HG03354 (cell line): ENCODE measurements around the gene OR2V1.
"Not testable (repeated sequence)": the region's sequence is repeated elsewhere in the genome, so short reads cannot be mapped to it uniquely, and the experiment has no call there.

Source experiments
- ATAC-seq: cut with Tn5 transposase; IDR thresholded peaks from one replicate; pipeline ENCODE4 v1.9.1; 2021; ENCODE audit warnings: mild to moderate bottlenecking; ENCODE audit not compliant: unreplicated experiment, poor library complexity, severe bottlenecking

Gene OR2V1

DNA sequence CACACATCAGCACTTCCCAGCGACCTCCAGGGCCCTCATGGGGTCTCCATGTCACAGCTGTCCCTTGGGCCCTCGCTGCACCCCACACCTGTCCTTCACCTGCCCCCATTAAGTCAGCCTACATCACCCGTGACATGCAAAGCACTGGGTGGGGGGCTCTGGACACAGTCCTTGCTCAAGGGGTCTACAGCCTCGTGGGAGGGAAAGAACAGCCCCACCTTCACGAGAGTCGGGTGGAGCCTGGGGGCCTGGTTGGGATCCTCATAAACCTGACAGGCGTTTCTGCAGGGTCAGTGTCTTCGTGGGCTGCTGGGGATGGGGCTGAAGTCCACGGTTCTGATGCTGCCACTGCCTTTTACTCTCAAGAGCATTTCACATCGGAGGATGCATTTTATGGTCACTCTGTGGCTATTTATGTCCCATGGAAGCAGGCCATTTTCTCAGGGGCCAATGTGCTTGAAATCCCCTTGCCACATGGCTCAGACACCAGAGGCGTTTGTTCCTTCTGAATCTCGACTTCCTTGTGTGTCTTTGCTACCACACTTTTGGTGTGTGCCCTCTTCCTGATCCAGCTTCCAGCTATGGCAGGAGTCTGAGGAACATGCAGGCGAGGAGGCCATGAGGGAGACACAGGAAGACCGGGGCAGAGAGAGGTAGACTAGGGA lies at the start of gene OR2V1:
TSS of gene OR2V1 (minus strand) at position 338 of the 665 bp plus-strand sequence. CDS start 5,865 bp downstream, outside the sequence.
- no peak for ATAC-seq

GRCh38 chr5:181177559-181177958 lies 46.6 kb upstream of the OR2V1 start:
- not testable (repeated sequence) for ATAC-seq

DNA sequence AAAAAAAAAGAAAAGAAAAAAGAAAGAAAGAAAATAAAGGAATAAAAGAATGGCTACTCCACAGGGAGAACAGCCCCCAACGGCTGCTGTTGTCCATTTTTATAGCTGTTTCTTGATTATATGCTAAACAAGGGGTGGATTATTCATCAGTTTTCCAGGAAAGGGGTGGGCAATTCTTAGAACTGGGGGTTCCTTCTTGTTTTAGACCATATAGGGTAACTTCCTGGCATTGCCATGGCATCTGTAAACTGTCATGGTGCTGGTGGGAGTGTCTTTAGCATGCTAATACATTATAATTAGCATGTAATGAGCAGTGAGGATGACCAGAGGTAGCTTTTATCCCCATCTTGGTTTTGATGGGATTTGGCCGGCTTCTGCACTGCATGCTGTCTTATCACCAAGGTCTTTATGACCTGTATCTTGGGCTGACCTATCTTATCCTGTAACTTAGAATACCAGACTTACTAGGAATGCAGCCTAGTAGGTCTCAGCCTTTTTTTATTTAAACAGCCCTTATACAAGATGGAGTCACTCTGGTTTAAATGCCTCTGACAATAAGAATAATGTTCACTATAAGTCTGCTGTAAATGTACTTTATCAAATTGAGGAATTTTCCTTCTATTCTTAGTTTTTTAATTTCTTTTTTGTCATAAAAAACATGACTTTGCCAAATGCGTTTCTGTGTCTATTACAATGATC lies 45.4 kb upstream of the OR2V1 start:
- ATAC-seq, result no peak

GRCh38 chr5:181173420-181174342 lies 42.7 kb upstream of the OR2V1 start:
- peak; percentile 53 for ATAC-seq

DNA sequence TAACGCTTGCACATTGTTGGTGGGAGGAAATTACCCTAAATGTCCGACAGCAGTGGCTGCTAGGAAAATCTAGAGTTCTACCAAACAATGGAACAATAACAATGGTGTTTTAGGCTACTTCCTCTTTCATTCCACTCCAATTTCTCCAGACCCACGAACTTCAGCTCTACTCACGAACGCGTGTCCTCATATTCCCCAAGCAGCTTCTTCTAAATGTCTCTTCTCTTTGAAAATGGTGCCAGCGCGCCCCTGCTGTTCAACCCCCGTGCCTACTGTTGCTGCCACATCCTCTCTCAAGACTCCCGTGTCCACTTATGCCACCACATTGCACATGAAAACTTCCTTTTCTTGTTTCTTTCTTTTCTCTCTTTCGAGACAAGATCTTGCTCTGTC lies 42.1 kb upstream of the OR2V1 start:
- peak; percentile 30 for ATAC-seq

DNA sequence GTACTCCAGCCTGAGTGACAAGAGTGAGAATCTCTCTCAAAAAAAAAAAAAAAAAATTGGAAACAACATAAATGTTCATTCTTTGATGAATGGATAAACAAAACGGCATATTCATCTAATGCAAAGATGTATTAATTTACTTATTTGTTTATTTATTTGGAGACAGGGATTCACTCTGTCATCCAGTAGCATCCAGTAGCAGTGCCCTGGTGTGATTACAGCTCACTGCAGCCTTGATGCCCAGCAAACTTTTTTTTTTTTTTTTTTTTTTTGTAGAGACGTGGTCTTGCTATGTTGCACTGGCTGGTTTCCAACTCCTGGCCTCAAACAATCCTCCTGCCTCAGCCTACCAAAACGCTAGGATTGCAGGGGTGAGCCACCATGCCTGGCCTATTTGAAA lies 40.8 kb upstream of the OR2V1 start:
- no peak for ATAC-seq

GRCh38 chr5:181170996-181171395 lies 40.0 kb upstream of the OR2V1 start:
- ATAC-seq, result no peak

- ATAC-seq, result peak; percentile 6
Measured at GRCh38 chr5:181170237-181170825, 39.4 kb upstream of the OR2V1 start.

DNA sequence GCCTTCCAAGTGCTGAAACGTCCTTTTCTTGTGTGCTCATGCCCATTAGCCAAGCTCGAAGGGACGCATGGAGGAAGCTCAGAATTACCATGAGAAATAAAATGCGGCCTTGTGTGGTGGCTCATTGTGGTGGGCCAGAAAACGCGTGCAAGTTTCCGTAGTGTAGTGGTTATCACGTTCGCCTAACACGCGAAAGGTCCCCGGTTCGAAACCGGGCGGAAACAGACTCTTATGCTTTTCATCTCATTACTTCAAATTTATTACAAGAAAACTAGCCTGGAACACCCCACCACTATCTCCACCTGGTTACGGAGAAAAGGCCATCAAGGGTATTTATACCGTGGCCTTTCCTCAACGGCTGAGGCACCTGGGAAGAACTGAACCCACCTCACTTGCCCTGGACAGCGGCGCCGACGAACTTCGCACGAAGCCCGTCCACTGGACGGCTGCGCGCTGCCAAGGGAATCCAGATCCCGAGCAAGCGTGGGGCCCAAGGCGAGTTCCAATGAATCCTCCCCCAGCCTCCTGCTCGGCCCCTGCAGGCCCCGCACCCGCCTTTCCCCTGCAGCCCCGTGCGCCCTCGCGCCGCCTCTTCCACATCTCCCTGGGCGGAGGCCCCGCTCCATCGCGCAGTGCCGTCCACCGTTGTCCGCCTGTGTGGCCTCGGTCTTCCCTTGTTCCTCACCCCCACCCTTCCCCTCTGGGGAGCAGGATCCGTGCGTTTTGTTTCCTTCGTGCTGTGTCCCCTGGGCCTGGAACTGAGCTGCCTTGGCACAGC lies 38.7 kb upstream of the OR2V1 start:
- peak; percentile 48 for ATAC-seq

DNA sequence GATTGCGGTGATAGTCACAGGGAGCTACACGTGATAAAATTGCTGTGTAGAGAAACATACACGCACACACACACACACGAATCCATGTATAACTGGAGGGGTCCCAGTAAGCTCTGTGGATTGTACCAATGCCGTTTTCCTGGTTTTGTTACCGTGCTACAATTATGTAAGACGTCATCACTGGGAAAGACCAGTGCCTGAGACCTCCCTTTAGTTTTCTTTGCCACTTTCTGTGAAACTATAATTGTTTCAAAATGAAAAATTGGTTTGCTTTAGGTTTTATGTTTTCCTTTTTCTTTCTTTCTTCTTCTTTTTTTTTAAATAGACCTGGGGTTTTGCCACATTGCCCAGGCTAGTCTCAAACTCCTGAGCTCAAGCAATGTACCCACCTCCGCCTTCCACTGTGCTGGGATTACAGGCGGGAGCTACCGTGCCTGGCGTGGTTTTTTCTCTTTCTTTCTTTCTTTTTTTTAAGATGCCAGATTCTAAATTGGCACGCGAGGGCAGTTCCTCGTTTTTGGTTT lies 37.7 kb upstream of the OR2V1 start:
- ATAC-seq, result no peak

GRCh38 chr5:181167814-181168488 lies 37.0 kb upstream of the OR2V1 start:
- ATAC-seq, result no peak

DNA sequence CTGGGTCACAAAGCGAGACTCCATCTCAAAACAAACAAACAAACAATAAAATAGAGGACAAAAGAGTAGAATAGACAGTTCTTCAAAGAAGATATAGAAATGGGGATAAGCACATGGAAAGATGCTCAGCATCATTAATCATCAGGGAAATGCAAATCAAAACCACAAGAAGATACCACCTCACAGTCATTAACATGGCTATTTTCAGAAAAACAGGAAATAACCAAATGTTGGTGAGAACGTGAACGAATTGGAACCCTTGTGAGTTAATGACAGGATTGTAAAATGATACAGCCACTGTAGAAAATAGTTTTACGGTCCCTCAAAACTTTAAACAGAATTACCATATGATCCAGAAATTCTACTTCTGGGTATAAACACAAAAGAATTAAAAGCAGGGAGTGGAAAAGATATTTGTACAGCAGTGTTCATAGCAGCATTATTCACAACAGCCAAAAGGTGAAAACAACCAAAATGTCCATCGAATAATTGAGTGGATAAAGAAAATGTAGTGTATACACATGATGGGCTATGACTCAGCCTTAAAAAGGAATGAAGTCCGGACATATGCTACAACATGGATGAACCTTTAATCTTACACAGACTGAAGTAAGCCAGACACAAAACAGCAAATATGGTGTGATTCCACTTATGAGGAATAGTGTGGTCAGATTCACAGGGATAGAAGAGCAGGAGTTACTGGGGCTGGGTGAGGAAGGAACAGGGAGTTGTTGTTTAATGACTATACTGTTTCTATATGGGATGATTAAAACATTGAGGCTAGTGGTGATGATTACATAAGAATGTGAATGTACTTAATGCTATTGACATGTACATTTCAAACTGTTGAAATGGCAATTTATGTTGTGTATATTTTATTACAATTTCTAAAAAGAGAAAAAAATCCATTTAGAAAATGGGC lies 36.1 kb upstream of the OR2V1 start:
- ATAC-seq, result no peak

GRCh38 chr5:181164076-181164952 lies 33.3 kb upstream of the OR2V1 start:
- ATAC-seq, result no peak

DNA sequence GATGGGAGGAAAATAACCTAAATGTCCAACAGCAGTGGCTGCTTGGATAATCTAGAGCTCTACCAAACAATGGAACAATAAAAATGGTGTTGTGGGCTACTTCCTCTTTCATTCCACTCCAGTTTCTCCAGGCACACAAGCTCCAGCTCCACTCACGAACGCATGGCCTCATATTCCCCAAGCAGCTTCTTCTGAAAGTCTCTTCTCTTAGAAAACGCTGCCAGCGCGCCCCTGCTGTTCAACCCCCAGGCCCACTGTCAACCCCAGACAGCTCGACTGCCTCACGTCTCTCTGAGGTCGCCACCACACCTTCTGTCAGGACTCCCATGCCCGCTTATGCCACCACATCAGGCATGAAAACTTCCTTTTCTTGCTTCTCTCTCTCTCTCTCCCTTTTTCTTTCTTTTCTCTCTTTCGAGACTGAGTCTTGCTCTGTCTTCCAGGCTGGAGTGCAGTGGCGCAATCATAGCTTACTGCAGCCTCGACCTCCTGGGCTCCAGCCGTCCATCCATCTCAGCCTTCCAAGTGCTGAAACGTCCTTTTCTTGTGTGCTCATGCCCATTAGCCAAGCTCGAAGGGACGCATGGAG lies 32.6 kb upstream of the OR2V1 start:
- no peak for ATAC-seq

GRCh38 chr5:181161534-181162175 lies 30.7 kb upstream of the OR2V1 start:
- ATAC-seq, result no peak
